NCI-H1092 (cell line): Measurements from ENCODE around the gene PHKG2.
"Not testable (repeated sequence)": the region's sequence is repeated elsewhere in the genome, so short reads cannot be mapped to it uniquely, and the experiment has no call there.

Experiments
- DNase-seq: peaks from one replicate; lab custom pipeline; 2025; lab: John Stamatoyannopoulos, UW

The PHKG2 gene

GRCh38 chr16:30747799-30748633 is at the start of gene PHKG2:
Gene PHKG2, plus strand, starts transcription at chr16:30748425. Its CDS starts 396 bp downstream, at chr16:30748821.
- DNase-seq, result peak; percentile 98

- peak; percentile 67 for DNase-seq
These were observed 49.2 kb upstream of the PHKG2 start, which contains the start of gene SRCAP for GRCh38 chr16:30698816-30699614. Gene SRCAP, plus strand, starts transcription at chr16:30699171. Its CDS starts 1,654 bp downstream, at chr16:30700825.

GRCh38 chr16:30699615-30700099 is 48.6 kb upstream of the PHKG2 start:
- no peak for DNase-seq

- no peak for DNase-seq
These were observed 47.7 kb upstream of the PHKG2 start for GRCh38 chr16:30700491-30700890.

GRCh38 chr16:30700971-30701370 is 47.3 kb upstream of the PHKG2 start:
- DNase-seq, result no peak

GRCh38 chr16:30703071-30703470 is 45.2 kb upstream of the PHKG2 start:
- DNase-seq, result not testable (repeated sequence)

GRCh38 chr16:30703971-30704370 is 44.3 kb upstream of the PHKG2 start:
- no peak for DNase-seq

GRCh38 chr16:30706046-30706445 is 42.2 kb upstream of the PHKG2 start:
- DNase-seq, result no peak

GRCh38 chr16:30710971-30711370 is 37.3 kb upstream of the PHKG2 start:
- no peak for DNase-seq

- DNase-seq, result no peak
These were observed 36.5 kb upstream of the PHKG2 start for GRCh38 chr16:30711712-30712111.

GRCh38 chr16:30715750-30716445 is 32.3 kb upstream of the PHKG2 start:
- DNase-seq, result no peak

GRCh38 chr16:30720086-30720485 is 28.1 kb upstream of the PHKG2 start:
- no peak for DNase-seq

GRCh38 chr16:30720694-30721093 is 27.5 kb upstream of the PHKG2 start:
- no peak for DNase-seq

GRCh38 chr16:30721167-30721566 is 27.1 kb upstream of the PHKG2 start:
- no peak for DNase-seq

GRCh38 chr16:30721606-30722005 is 26.6 kb upstream of the PHKG2 start:
- DNase-seq, result no peak

- DNase-seq, result no peak
These were observed 25.8 kb upstream of the PHKG2 start for GRCh38 chr16:30722443-30722842.

- DNase-seq, result no peak
These were observed 25.3 kb upstream of the PHKG2 start for GRCh38 chr16:30722916-30723315.

GRCh38 chr16:30723725-30724355 is 24.4 kb upstream of the PHKG2 start:
- DNase-seq, result no peak

GRCh38 chr16:30724641-30725417 is 23.4 kb upstream of the PHKG2 start:
- no peak for DNase-seq

GRCh38 chr16:30725418-30725792 is 22.8 kb upstream of the PHKG2 start:
- no peak for DNase-seq

GRCh38 chr16:30728321-30728720 is 19.9 kb upstream of the PHKG2 start:
- DNase-seq, result no peak
